Activated naive CD4-positive, alpha-beta T cell treated with anti-CD3 and anti-CD28 coated beads, Interleukin-2, amount 10 ng/mL, durations not matched to agents 7 days and 5 days (primary cell): Measurements from ENCODE around the gene LDLRAD3.

Experiments used
- CTCF ChIA-PET: fragments of 350-600 bp; sonication (Branson Sonifier 250); formaldehyde crosslinking; loops from one replicate; lab custom pipeline; 2021; ENCODE audit warnings: antibody characterized with exemption; lab: Charles Lee
- DNase-seq: peaks from one replicate; pipeline ENCODE4 v3.0.0-alpha.2; 2020
- H3K27ac Mint-ChIP-seq: one replicate; pipeline ENCODE4 v1.8.0; 2021; ENCODE audit warnings: mild to moderate bottlenecking, moderate library complexity, mixed read lengths
- H3K27me3 Mint-ChIP-seq: one replicate; pipeline ENCODE4 v1.8.0; 2021; ENCODE audit warnings: mild to moderate bottlenecking, mixed read lengths
- H3K36me3 Mint-ChIP-seq: one replicate; pipeline ENCODE4 v1.8.0; 2021; ENCODE audit warnings: mixed read lengths
- H3K4me1 Mint-ChIP-seq: one replicate; pipeline ENCODE4 v1.8.0; 2021; ENCODE audit warnings: mixed read lengths
- H3K4me3 Mint-ChIP-seq: one replicate; pipeline ENCODE4 v1.8.0; 2021; ENCODE audit warnings: mild to moderate bottlenecking, moderate library complexity, mixed read lengths
- H3K9me3 Mint-ChIP-seq: one replicate; pipeline ENCODE4 v1.8.0; 2021; ENCODE audit warnings: mixed read lengths

LDLRAD3 gene

GRCh38 chr11:36270701-36271100 is 326.8 kb downstream of the LDLRAD3 start:
- DNase-seq, result no peak
- no peak overlapping the region for H3K4me3 Mint-ChIP-seq
- peaks cover 21% of the 10 kb centered on the region for H3K36me3 Mint-ChIP-seq
- no peak overlapping the region for H3K27ac Mint-ChIP-seq
- no peaks in the 10 kb centered on the region for H3K4me1 Mint-ChIP-seq
- H3K9me3 Mint-ChIP-seq, result no peaks in the 10 kb centered on the region
- no peaks in the 10 kb centered on the region for H3K27me3 Mint-ChIP-seq
- CTCF ChIA-PET, result interaction anchor here (1.3 to 2.1 kb wide), 2 partner anchors 222 to 228 kb away, joined by 4 to 8 read pairs; no protein-coding TSS in a partner anchor

GRCh38 chr11:36271794-36272407 is 328.0 kb downstream of the LDLRAD3 start:
- H3K9me3 Mint-ChIP-seq, result no peaks in the 10 kb centered on the region
- DNase-seq, result no peak
- no peaks in the 10 kb centered on the region for H3K4me1 Mint-ChIP-seq
- CTCF ChIA-PET, result interaction anchor here (1.0 kb wide), 1 partner anchor 221 kb away, joined by 4 read pairs; no protein-coding TSS in a partner anchor
- peaks cover 21% of the 10 kb centered on the region for H3K36me3 Mint-ChIP-seq
- no peaks in the 10 kb centered on the region for H3K27me3 Mint-ChIP-seq
- no peak overlapping the region for H3K27ac Mint-ChIP-seq
- H3K4me3 Mint-ChIP-seq, result no peak overlapping the region

- Mint-ChIP-seq H3K36me3 (peaks cover 21% of the 10 kb centered on the region), H3K4me3 (no peak overlapping the region), H3K9me3 (no peaks in the 10 kb centered on the region), H3K27ac (no peak overlapping the region), H3K27me3 (no peaks in the 10 kb centered on the region), H3K4me1 (no peaks in the 10 kb centered on the region)
- no peak for DNase-seq
- CTCF ChIA-PET, result interaction anchor here (1.0 to 1.6 kb wide), 2 partner anchors 220 to 658 kb away, joined by 4 read pairs; no protein-coding TSS in a partner anchor
Observed at GRCh38 chr11:36273110-36273509, 329.2 kb downstream of the LDLRAD3 start.

- Mint-ChIP-seq H3K4me1 (no peaks in the 10 kb centered on the region), H3K4me3 (no peak overlapping the region), H3K36me3 (peaks cover 21% of the 10 kb centered on the region), H3K27me3 (no peaks in the 10 kb centered on the region), H3K9me3 (no peaks in the 10 kb centered on the region), H3K27ac (no peak overlapping the region)
- CTCF ChIA-PET, result interaction anchor here (1.0 to 2.1 kb wide), 4 partner anchors 8 to 453 kb away, joined by 3 to 6 read pairs (median 5); no protein-coding TSS in a partner anchor
- DNase-seq, result no peak
Observed at GRCh38 chr11:36274414-36274813, 330.6 kb downstream of the LDLRAD3 start.

- Mint-ChIP-seq H3K36me3 (peaks cover 2% of the 10 kb centered on the region), H3K9me3 (no peaks in the 10 kb centered on the region), H3K27me3 (no peaks in the 10 kb centered on the region), H3K4me3 (no peak overlapping the region), H3K27ac (no peak overlapping the region), H3K4me1 (no peaks in the 10 kb centered on the region)
- CTCF ChIA-PET, result interaction anchor here (1.3 to 2.0 kb wide), 2 partner anchors 12 to 15 kb away, joined by 3 to 7 read pairs; no protein-coding TSS in a partner anchor
- DNase-seq, result no peak
Observed at GRCh38 chr11:36278531-36279282, 334.8 kb downstream of the LDLRAD3 start.

GRCh38 chr11:36280531-36280930 is 336.7 kb downstream of the LDLRAD3 start:
- Mint-ChIP-seq H3K27me3 (no peaks in the 10 kb centered on the region), H3K4me3 (no peak overlapping the region), H3K4me1 (peaks cover 5% of the 10 kb centered on the region), H3K36me3 (no peaks in the 10 kb centered on the region), H3K27ac (no peak overlapping the region), H3K9me3 (no peaks in the 10 kb centered on the region)
- CTCF ChIA-PET, result interaction anchor here (0.7 to 1.5 kb wide), 3 partner anchors 14 to 212 kb away, joined by 3 read pairs; no protein-coding TSS in a partner anchor
- DNase-seq, result no peak
